GM12865 (cell line): Measurements from ENCODE around the gene MAPK13.

ENCODE experiments used
- DNase-seq: peaks from one replicate; pipeline ENCODE4 v3.0.0; 2010; ENCODE audit warnings: low read depth
- H3K4me3 ChIP-seq: 2 replicates; pipeline ENCODE4 v1.5.1; 2011; ENCODE audit warnings: mild to moderate bottlenecking, low read depth, low read length, control low read depth
- TF ChIP-seq, protein P1 (sequence below): IDR thresholded peaks from 2 replicates; pipeline ENCODE4 v1.5.1; 2011; ENCODE audit warnings: low read length, control low read depth, low read depth, inconsistent platforms; ENCODE audit not compliant: insufficient read depth; ENCODE audit errors: missing control alignments

MAPK13 gene

GRCh38 chr6:36133912-36134311 lies 3.6 kb downstream of the MAPK13 start:
- H3K4me3 ChIP-seq = no peak overlapping the region
- no peak for DNase-seq
- TF ChIP-seq, protein P1, sequence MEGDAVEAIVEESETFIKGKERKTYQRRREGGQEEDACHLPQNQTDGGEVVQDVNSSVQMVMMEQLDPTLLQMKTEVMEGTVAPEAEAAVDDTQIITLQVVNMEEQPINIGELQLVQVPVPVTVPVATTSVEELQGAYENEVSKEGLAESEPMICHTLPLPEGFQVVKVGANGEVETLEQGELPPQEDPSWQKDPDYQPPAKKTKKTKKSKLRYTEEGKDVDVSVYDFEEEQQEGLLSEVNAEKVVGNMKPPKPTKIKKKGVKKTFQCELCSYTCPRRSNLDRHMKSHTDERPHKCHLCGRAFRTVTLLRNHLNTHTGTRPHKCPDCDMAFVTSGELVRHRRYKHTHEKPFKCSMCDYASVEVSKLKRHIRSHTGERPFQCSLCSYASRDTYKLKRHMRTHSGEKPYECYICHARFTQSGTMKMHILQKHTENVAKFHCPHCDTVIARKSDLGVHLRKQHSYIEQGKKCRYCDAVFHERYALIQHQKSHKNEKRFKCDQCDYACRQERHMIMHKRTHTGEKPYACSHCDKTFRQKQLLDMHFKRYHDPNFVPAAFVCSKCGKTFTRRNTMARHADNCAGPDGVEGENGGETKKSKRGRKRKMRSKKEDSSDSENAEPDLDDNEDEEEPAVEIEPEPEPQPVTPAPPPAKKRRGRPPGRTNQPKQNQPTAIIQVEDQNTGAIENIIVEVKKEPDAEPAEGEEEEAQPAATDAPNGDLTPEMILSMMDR = no peak

DNA sequence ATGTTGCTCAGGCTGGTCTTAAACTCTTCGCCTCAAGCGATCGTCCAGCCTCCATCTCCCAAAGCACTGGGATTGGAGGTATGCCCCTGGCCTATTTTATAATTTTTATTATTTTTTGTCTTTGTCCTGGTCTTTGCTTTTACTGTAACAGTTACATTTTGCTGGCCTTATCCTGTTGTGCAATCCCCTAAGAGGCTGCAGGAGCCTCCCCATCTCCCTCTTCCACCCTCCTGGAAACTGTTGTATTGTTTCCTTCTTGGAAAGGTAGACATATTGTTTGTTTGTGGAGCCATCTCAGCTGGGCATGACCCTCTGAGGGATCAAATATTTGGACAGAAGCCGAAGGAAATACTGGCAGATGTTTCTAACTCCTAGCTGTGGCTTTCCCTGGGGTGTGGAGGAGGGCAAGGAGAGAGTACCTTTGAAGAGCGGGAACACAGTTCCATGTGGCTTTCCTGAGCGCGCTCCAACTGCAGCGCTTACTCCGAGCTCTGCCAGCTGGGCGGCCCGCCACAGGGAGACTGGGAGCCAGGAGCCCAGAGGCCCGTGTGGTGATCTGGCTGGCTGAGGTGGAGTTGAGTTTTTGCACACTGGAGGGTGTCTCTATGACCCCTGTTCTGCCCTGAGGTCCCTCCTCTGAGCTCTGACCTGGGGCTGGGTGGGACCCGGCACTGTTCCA lies 4.9 kb downstream of the MAPK13 start:
- H3K4me3 ChIP-seq = no peak overlapping the region
- TF ChIP-seq, protein P1 = no peak
- DNase-seq = no peak

- H3K4me3 ChIP-seq = no peak overlapping the region
- TF ChIP-seq, protein P1 = no peak
- no peak for DNase-seq
Measured at GRCh38 chr6:36136034-36136433, 5.7 kb downstream of the MAPK13 start.

DNA sequence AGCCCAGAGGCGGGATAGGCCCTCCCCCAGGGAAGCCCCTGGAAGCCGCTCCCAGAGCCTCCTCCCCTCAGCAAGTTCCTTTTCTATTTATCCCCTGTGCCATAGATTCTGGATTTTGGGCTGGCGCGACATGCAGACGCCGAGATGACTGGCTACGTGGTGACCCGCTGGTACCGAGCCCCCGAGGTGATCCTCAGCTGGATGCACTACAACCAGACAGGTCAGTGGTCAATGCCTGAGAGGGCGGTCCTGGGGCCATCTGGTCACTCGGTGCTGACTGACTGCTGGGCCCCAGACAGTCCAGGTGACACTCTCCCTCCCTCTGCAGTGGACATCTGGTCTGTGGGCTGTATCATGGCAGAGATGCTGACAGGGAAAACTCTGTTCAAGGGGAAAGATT lies 6.2 kb downstream of the MAPK13 start:
- TF ChIP-seq, protein P1 = no peak
- no peak overlapping the region for H3K4me3 ChIP-seq
- no peak for DNase-seq

DNA sequence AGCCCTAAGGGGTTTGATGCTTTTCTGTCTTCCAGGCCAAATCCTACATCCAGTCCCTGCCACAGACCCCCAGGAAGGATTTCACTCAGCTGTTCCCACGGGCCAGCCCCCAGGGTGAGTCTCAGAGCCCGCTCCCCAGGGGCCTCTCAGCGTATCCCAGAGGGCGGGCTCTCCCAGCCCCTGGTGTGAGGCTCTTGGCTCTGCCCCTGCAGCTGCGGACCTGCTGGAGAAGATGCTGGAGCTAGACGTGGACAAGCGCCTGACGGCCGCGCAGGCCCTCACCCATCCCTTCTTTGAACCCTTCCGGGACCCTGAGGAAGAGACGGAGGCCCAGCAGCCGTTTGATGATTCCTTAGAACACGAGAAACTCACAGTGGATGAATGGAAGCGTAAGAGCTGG lies 8.4 kb downstream of the MAPK13 start:
- no peak for DNase-seq
- TF ChIP-seq, protein P1 = no peak
- no peak overlapping the region for H3K4me3 ChIP-seq

GRCh38 chr6:36139431-36139830 lies 9.1 kb downstream of the MAPK13 start:
- no peak overlapping the region for H3K4me3 ChIP-seq
- no peak for DNase-seq
- TF ChIP-seq, protein P1 = peak; percentile 15
